ENCODE data around the gene MBNL2. TPM values are rescaled to one million over a fixed set of nuclear protein-coding genes. Genes with fewer than 3 reads are reported as not detected.

MBNL2 gene
- total RNA-seq, 2 experiments from 2014 or later, result 16.8 to 18.8 TPM

- peaks cover 4% of the 10 kb centered on the region for H3K36me3 Mint-ChIP-seq (ENCODE audit: low read depth)
- CTCF ChIA-PET, result interaction anchor here (0.6 kb wide), 1 partner anchor 242 kb away, joined by 3 read pairs; no protein-coding TSS in a partner anchor
- no peaks in the 10 kb centered on the region for H3K4me1 Mint-ChIP-seq (ENCODE audit: low read depth)
- no peaks in the 10 kb centered on the region for H3K9me3 Mint-ChIP-seq
- no peak overlapping the region for H3K27ac Mint-ChIP-seq
- no peaks in the 10 kb centered on the region for H3K27me3 Mint-ChIP-seq (ENCODE audit: low read depth)
- intact Hi-C loops (cut with micrococcal nuclease), result no loop called here
- no peak for DNase-seq
- H3K4me3 Mint-ChIP-seq, result no peak overlapping the region
Observed at GRCh38 chr13:97332742-97333141, 110.6 kb downstream of the MBNL2 start.

- no peaks in the 10 kb centered on the region for H3K27me3 Mint-ChIP-seq (ENCODE audit: low read depth)
- H3K9me3 Mint-ChIP-seq, result no peaks in the 10 kb centered on the region
- peaks cover 4% of the 10 kb centered on the region for H3K36me3 Mint-ChIP-seq (ENCODE audit: low read depth)
- no peak overlapping the region for H3K4me3 Mint-ChIP-seq
- no peaks in the 10 kb centered on the region for H3K4me1 Mint-ChIP-seq (ENCODE audit: low read depth)
- no peak overlapping the region for H3K27ac Mint-ChIP-seq
- CTCF ChIA-PET, result no interaction called here
- intact Hi-C loops (cut with micrococcal nuclease), result no loop called here
- DNase-seq, result no peak
Observed at GRCh38 chr13:97333983-97334382, 111.8 kb downstream of the MBNL2 start.

GRCh38 chr13:97334690-97335089 is 112.6 kb downstream of the MBNL2 start:
- Mint-ChIP-seq H3K4me1 (ENCODE audit: low read depth) (peaks cover under 1% of the 10 kb centered on the region), H3K36me3 (ENCODE audit: low read depth) (peaks cover 4% of the 10 kb centered on the region), H3K9me3 (no peaks in the 10 kb centered on the region), H3K27ac (no peak overlapping the region), H3K4me3 (no peak overlapping the region), H3K27me3 (ENCODE audit: low read depth) (no peaks in the 10 kb centered on the region)
- CTCF ChIA-PET, result no interaction called here
- intact Hi-C loops (cut with micrococcal nuclease), result no loop called here
- DNase-seq, result no peak

DNA sequence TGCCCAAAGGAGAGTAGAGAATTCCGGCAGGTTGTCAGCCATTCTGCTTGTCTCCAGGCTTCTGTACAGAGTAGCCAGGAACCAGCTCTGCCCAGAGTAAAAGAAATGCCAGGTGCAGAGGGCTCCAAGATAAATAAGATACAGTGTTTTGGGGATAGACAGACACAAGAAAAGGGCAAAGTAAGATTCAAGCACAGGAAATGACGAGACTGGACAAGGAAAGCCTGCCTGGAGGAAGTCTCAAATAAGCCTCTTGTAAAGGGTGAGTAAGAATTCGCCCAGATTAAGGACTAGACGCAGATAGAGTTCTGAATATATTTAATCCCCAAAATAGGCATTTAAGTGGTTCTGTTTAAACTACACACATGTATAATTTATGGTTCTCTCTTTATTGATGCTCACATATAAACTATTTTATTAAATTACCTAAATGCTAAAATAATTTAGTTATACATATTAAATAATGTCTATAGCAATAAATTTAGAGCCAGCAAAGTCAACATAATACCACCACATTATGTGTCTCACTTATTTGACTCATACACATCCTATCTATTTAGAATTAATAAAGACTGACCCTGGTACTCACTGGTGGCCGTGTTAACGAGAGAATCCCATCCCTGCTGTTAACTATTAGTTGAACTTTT is 113.5 kb downstream of the MBNL2 start:
- intact Hi-C loops (cut with micrococcal nuclease), result no loop called here
- H3K27ac Mint-ChIP-seq, result no peak overlapping the region
- H3K36me3 Mint-ChIP-seq (ENCODE audit: low read depth), result peaks cover 4% of the 10 kb centered on the region
- H3K4me3 Mint-ChIP-seq, result no peak overlapping the region
- no peaks in the 10 kb centered on the region for H3K27me3 Mint-ChIP-seq (ENCODE audit: low read depth)
- CTCF ChIA-PET, result interaction anchor here (0.5 kb wide), 1 partner anchor 26 kb away, joined by 3 read pairs; no protein-coding TSS in a partner anchor
- H3K4me1 Mint-ChIP-seq (ENCODE audit: low read depth), result peaks cover 6% of the 10 kb centered on the region
- H3K9me3 Mint-ChIP-seq, result no peaks in the 10 kb centered on the region
- no peak for DNase-seq

DNA sequence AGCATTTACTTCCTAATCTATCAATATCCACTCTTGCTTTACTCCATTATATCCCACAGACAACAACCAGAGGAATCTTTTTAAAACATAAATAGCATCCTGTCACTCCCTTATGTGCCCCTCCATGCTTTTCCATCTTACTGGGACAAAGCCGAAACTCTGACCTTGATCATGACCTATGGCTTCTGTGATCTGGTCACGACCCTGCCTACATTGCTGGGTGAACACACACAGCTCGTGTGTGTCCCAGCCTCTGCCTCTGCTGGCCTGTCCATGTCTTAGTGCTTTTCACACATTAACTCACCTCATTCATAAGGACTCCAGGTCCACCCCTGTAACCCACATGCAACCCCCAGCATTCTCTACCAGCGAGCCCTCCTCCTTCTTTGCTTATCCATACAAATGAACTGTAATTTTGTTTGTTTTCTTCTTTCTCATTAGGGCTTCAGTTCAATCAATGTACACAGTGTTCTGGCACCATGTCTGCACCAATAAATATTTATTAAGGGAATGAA is 115.9 kb downstream of the MBNL2 start:
- CTCF ChIA-PET, result interaction anchor here (1.0 kb wide), 1 partner anchor 22 kb away, joined by 3 read pairs; no protein-coding TSS in a partner anchor
- H3K27ac Mint-ChIP-seq, result no peak overlapping the region
- DNase-seq, result no peak
- peaks cover 6% of the 10 kb centered on the region for H3K4me1 Mint-ChIP-seq (ENCODE audit: low read depth)
- H3K9me3 Mint-ChIP-seq, result no peaks in the 10 kb centered on the region
- no peaks in the 10 kb centered on the region for H3K27me3 Mint-ChIP-seq (ENCODE audit: low read depth)
- intact Hi-C loops (cut with micrococcal nuclease), result no loop called here
- peaks cover 5% of the 10 kb centered on the region for H3K36me3 Mint-ChIP-seq (ENCODE audit: low read depth)
- H3K4me3 Mint-ChIP-seq, result no peak overlapping the region

DNA sequence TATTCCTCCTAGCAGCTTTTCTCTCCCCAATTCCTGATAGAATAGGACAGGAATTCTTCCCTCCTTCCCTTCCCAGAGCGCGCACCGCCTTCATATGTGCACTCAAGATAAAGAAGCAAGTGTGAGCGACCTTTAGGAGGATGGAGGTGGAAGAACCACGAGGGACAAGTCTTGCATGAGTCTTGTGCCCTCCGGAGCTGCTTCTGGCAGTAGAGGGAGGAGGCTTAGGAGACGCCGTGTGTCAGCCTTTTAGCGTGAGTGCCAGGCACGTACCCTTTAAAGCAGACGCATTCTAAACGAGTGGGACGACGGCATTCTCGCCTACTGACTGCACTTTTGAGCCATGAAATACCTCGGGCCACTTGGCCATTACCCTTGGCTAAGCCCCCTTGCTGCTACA is 116.4 kb downstream of the MBNL2 start:
- intact Hi-C loops (cut with micrococcal nuclease), result no loop called here
- no peak overlapping the region for H3K27ac Mint-ChIP-seq
- H3K27me3 Mint-ChIP-seq (ENCODE audit: low read depth), result no peaks in the 10 kb centered on the region
- H3K36me3 Mint-ChIP-seq (ENCODE audit: low read depth), result peaks cover 5% of the 10 kb centered on the region
- DNase-seq, result no peak
- CTCF ChIA-PET, result interaction anchor here (0.6 kb wide), 1 partner anchor 106 kb away, joined by 3 read pairs; no protein-coding TSS in a partner anchor
- H3K9me3 Mint-ChIP-seq, result no peaks in the 10 kb centered on the region
- H3K4me1 Mint-ChIP-seq (ENCODE audit: low read depth), result peaks cover 6% of the 10 kb centered on the region
- no peak overlapping the region for H3K4me3 Mint-ChIP-seq

DNA sequence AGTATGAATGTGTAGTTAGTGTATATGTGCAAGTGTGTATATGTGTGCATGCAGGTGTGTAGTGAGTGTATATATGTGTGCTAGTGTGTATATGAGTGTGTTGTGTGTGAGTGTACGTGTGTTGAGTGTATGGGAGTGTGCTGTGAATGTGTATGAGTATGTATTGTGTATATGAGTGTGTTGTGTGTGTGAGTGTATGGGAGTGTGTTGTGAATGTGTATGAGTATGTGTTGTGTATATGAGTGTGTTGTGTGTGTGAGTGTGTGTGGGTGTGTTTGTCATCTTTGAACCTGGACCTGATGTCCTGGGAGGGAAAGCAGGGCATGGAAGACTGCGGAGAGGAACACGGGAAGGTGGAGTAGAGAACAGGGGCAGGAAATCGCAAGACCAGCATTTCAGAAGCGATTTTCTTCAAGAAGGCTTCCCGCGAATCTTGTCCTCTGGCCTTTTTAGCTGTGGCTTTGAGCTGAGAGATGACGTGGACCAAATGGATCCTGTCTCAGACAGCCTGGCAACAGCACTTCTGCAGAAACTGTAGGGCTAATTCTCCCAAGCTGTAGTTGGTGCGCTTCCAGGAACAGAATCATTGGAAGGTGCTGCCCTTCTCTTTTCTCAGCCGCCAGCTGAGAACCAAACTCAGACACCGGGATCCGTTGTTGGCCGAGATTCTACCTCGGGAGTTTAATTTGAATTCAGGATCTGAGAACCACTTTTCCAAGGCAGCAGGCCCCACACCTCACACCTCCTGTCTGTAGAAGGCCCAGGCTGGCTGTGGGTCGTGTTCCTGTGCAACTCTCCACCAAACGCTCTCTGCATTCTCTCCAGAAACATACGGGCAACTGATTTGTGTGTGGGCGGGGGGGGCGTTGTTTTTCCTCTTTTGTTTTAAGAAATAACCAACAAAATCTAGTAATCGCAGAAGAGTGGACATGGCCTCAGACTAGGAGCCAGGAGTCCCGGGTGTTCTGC is 117.2 kb downstream of the MBNL2 start:
- Mint-ChIP-seq H3K4me3 (no peak overlapping the region), H3K4me1 (ENCODE audit: low read depth) (peaks cover 6% of the 10 kb centered on the region), H3K27ac (no peak overlapping the region), H3K36me3 (ENCODE audit: low read depth) (peaks cover 5% of the 10 kb centered on the region), H3K9me3 (no peaks in the 10 kb centered on the region), H3K27me3 (ENCODE audit: low read depth) (no peaks in the 10 kb centered on the region)
- CTCF ChIA-PET, result interaction anchor here (0.6 to 0.9 kb wide), 2 partner anchors 107 to 229 kb away, joined by 3 read pairs; no protein-coding TSS in a partner anchor
- intact Hi-C loops (cut with micrococcal nuclease), result no loop called here
- DNase-seq, result no peak

DNA sequence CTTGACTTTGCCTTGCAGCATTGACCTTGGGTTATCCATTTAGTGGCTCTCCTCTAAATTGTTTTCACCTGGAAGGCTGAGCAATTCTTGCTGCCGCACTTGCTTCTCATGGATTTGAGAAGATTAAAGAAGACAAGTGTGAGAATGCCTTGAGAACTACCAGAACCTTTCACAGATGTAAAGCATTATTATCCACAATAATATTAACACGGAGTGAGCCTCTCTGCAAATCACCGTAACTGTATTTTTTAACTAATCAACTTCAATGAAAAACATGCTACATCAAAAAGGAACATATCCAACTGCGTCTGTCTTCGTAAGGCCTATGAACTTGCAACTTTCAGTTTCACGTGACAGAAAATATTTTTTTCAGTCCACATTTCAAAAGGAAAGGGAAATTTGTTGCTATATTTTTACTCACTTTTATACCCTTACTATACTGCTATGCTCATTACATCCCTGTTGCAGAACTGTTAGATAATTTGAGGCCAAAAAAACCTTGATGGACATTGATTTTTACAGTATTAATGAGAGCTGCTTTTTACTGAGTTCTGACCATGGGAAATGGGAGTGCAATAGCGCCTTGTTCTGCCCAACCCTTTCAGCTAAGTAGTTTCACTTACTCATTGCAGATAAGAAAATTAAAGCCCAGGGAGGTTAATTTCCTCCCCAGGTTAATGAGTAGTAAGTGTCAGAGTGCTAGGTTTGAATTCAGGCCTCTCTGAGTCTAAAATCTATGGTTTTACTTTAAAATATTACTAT is 118.0 kb downstream of the MBNL2 start:
- Mint-ChIP-seq H3K27me3 (ENCODE audit: low read depth) (no peaks in the 10 kb centered on the region), H3K4me1 (ENCODE audit: low read depth) (peaks cover 6% of the 10 kb centered on the region), H3K27ac (no peak overlapping the region), H3K9me3 (no peaks in the 10 kb centered on the region), H3K36me3 (ENCODE audit: low read depth) (peaks cover 3% of the 10 kb centered on the region), H3K4me3 (no peak overlapping the region)
- intact Hi-C loops (cut with micrococcal nuclease), result loop anchor here (5.0 kb wide), 1 partner anchor 323 kb away; no protein-coding TSS in a partner anchor
- no peak for DNase-seq
- CTCF ChIA-PET, result interaction anchor here (0.6 to 1.1 kb wide), 2 partner anchors 230 to 1607 kb away, joined by 3 to 5 read pairs; no protein-coding TSS in a partner anchor

DNA sequence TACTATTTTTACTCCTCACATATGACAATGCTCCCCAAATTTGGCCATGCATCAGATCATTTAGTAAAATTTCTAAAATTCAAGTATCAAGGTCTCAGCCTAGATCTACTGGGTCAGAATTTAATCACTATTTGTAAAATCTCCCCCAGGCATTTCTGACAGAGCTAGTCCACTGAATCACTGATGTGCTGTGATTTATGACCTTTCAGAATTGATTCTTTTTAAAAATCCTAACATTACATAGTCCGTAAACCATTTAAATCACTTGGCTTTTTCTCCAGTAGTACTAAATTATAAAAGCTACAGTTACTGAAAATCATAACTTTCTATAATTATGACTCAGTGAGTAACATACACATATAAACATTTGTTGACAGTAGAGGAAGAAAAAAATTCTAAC is 119.0 kb downstream of the MBNL2 start:
- CTCF ChIA-PET, result interaction anchor here (1.1 kb wide), 1 partner anchor 231 kb away, joined by 5 read pairs; no protein-coding TSS in a partner anchor
- H3K4me3 Mint-ChIP-seq, result no peak overlapping the region
- no peaks in the 10 kb centered on the region for H3K9me3 Mint-ChIP-seq
- intact Hi-C loops (cut with micrococcal nuclease), result loop anchor here (5.0 kb wide), 1 partner anchor 324 kb away; no protein-coding TSS in a partner anchor
- H3K27ac Mint-ChIP-seq, result no peak overlapping the region
- H3K27me3 Mint-ChIP-seq (ENCODE audit: low read depth), result no peaks in the 10 kb centered on the region
- peaks cover 6% of the 10 kb centered on the region for H3K4me1 Mint-ChIP-seq (ENCODE audit: low read depth)
- peaks cover 3% of the 10 kb centered on the region for H3K36me3 Mint-ChIP-seq (ENCODE audit: low read depth)
- no peak for DNase-seq

GRCh38 chr13:97342136-97342535 is 120.0 kb downstream of the MBNL2 start:
- CTCF ChIA-PET, result interaction anchor here (0.6 to 1.4 kb wide), 3 partner anchors 18 to 324 kb away, joined by 3 to 6 read pairs (median 3); no protein-coding TSS in a partner anchor
- Mint-ChIP-seq H3K4me1 (ENCODE audit: low read depth) (peaks cover 6% of the 10 kb centered on the region), H3K27me3 (ENCODE audit: low read depth) (no peaks in the 10 kb centered on the region), H3K9me3 (no peaks in the 10 kb centered on the region), H3K4me3 (no peak overlapping the region), H3K27ac (no peak overlapping the region), H3K36me3 (ENCODE audit: low read depth) (peaks cover 4% of the 10 kb centered on the region)
- intact Hi-C loops (cut with micrococcal nuclease), result loop anchor here (5.0 kb wide), 1 partner anchor 325 kb away; no protein-coding TSS in a partner anchor
- DNase-seq, result no peak

DNA sequence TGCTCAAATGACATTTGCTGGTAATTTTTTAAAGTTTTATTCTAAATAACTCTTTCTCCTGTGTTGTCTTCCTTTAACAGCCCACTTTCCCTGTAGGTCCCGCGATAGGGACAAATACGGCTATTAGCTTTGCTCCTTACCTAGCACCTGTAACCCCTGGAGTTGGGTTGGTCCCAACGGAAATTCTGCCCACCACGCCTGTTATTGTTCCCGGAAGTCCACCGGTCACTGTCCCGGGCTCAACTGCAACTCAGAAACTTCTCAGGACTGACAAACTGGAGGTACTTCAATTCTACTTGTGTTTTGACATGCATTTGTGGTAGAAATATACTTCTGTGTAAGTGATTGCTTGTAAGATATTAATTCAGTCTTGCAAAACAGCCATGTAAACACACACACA is 120.8 kb downstream of the MBNL2 start:
- CTCF ChIA-PET, result interaction anchor here (1.0 to 1.4 kb wide), 3 partner anchors 192 to 325 kb away, joined by 4 to 6 read pairs (median 4); no protein-coding TSS in a partner anchor
- H3K4me1 Mint-ChIP-seq (ENCODE audit: low read depth), result peaks cover 6% of the 10 kb centered on the region
- H3K27me3 Mint-ChIP-seq (ENCODE audit: low read depth), result no peaks in the 10 kb centered on the region
- intact Hi-C loops (cut with micrococcal nuclease), result loop anchor here (5.0 kb wide), 1 partner anchor 326 kb away; no protein-coding TSS in a partner anchor
- peaks cover 4% of the 10 kb centered on the region for H3K36me3 Mint-ChIP-seq (ENCODE audit: low read depth)
- no peak overlapping the region for H3K4me3 Mint-ChIP-seq
- H3K9me3 Mint-ChIP-seq, result no peaks in the 10 kb centered on the region
- no peak for DNase-seq
- no peak overlapping the region for H3K27ac Mint-ChIP-seq
